Activated B cell treated with CpG ODN at 0.5 μM for 24 hours (primary cell): ENCODE results near the gene EXOC6. TPM values are rescaled to one million over a fixed set of nuclear protein-coding genes. Genes with fewer than 3 reads are reported as not detected.
A peak's percentile ranks its signal among the peaks of the same experiment; 100 is the strongest.

ENCODE experiments used
- ATAC-seq: fragments of 200-7000 bp; cut with Tn5 transposase; one replicate; pipeline ENCODE4 v1.10.0; 2021; ENCODE audit warnings: low read depth, mild to moderate bottlenecking, moderate library complexity
- CTCF ChIA-PET: fragments of 350-600 bp; sonication (Branson Sonifier 250); formaldehyde crosslinking; loops from one replicate; lab custom pipeline; 2021; ENCODE audit warnings: antibody characterized with exemption; lab: Charles Lee
- POLR2A ChIA-PET: fragments of 350-600 bp; sonication (Branson Sonifier 250); formaldehyde crosslinking; loops from one replicate; lab custom pipeline; 2021; ENCODE audit warnings: antibody characterized with exemption; lab: Charles Lee
- DNase-seq: peaks from one replicate; pipeline ENCODE4 v3.0.0; 2022
- H3K27ac Mint-ChIP-seq: one replicate; pipeline ENCODE4 v1.8.0; 2020; ENCODE audit warnings: mixed read lengths
- H3K27me3 Mint-ChIP-seq: one replicate; pipeline ENCODE4 v1.8.0; 2021; ENCODE audit warnings: mixed read lengths
- H3K36me3 Mint-ChIP-seq: one replicate; pipeline ENCODE4 v1.8.0; 2021; ENCODE audit warnings: low read depth, mixed read lengths
- H3K4me1 Mint-ChIP-seq: one replicate; pipeline ENCODE4 v1.8.0; 2021; ENCODE audit warnings: mixed read lengths
- H3K4me3 Mint-ChIP-seq: one replicate; pipeline ENCODE4 v1.8.0; 2020; ENCODE audit warnings: mild to moderate bottlenecking, mixed read lengths
- H3K9me3 Mint-ChIP-seq: one replicate; pipeline ENCODE4 v1.8.0; 2020; ENCODE audit warnings: mixed read lengths
- intact Hi-C: fragments of 100-400 bp; cut with micrococcal nuclease; formaldehyde crosslinking; loops from one replicate; pipeline ENCODE4 v1.15.1; 2024
- total RNA-seq: library from RNA; stranded (reverse); gene quantifications from 2 replicates; pipeline ENCODE4 v1.2.3, GENCODE V29; 2022
- TF ChIP-seq, protein P1 (sequence below): fragments of 200-600 bp; IDR thresholded peaks from one replicate; pipeline ENCODE4 v1.8.0; 2022; ENCODE audit warnings: antibody characterized with exemption, mild to moderate bottlenecking

The EXOC6 gene
- total RNA-seq, 1 donor from 2014 or later, result 17.3 TPM

DNA sequence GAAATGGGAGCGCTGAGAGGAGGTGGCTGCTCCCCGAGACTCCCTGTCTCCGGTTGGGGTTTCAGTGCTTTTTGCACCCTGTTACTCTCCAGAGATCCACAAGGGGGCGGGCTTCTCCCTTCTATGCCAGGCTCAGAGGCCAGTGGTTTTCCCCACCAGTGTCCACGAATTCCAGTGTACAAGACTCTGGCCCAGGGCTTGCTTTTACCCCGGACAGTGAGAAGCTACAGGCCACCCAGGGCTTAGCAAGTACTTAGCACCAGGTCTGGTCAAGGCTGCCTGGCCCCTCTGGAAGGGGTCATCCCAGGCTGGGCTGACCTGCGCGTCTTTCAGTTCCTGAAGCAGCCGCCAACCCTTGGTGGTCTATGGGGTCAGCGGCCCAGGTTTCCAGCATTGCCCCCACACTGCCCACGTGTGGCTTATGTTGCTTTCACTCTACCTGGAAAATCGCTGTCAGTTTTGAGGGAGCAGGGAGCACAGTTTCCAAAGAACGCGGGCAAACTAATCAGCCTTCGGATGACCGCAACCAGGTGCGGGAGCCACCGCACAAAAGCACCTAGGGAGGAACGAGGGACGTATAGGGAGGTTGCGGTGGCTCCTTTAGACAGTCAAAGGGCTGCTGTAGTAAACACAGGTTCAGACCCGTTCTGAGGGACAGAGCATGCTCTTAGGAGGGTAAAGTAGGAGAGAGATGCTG is 232.2 kb downstream of the EXOC6 start:
- Mint-ChIP-seq H3K36me3 (no peaks in the 10 kb centered on the region), H3K4me3 (no peak overlapping the region), H3K9me3 (no peaks in the 10 kb centered on the region), H3K27ac (no peak overlapping the region), H3K27me3 (peaks cover 51% of the 10 kb centered on the region), H3K4me1 (peaks cover 9% of the 10 kb centered on the region)
- TF ChIP-seq, protein P1, sequence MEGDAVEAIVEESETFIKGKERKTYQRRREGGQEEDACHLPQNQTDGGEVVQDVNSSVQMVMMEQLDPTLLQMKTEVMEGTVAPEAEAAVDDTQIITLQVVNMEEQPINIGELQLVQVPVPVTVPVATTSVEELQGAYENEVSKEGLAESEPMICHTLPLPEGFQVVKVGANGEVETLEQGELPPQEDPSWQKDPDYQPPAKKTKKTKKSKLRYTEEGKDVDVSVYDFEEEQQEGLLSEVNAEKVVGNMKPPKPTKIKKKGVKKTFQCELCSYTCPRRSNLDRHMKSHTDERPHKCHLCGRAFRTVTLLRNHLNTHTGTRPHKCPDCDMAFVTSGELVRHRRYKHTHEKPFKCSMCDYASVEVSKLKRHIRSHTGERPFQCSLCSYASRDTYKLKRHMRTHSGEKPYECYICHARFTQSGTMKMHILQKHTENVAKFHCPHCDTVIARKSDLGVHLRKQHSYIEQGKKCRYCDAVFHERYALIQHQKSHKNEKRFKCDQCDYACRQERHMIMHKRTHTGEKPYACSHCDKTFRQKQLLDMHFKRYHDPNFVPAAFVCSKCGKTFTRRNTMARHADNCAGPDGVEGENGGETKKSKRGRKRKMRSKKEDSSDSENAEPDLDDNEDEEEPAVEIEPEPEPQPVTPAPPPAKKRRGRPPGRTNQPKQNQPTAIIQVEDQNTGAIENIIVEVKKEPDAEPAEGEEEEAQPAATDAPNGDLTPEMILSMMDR, result no peak
- DNase-seq (no peak), ATAC-seq (peak; percentile 56)
- POLR2A ChIA-PET, result no interaction called here
- CTCF ChIA-PET, result interaction anchor here (1.2 to 2.1 kb wide), 6 partner anchors 9 to 277 kb away, joined by 3 to 8 read pairs (median 4); no protein-coding TSS in a partner anchor
- intact Hi-C loops, result loop anchor here (1.0 to 5.0 kb wide), 3 partner anchors 209 to 402 kb away; partner anchors contain the start of gene MYOF

DNA sequence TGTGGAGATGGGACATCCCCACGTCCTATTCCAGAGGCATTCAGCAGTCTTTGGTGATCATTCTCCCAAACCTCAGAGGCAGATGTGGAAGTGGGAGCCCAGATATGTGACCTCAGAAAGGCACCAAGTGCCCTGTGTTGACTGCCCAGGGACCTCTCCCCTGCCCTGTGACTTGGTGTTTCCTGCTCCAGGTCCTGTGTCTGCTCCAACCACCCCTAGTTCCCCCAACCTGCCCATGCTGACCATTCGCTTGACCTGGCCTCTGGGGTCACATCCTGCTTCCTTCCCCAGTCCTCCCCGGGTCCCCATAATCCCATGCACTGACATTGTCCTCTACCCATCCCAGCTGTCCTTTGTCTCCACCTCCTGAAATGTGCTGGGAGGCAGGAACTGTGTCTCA is 233.0 kb downstream of the EXOC6 start:
- POLR2A ChIA-PET, result no interaction called here
- peaks cover 45% of the 10 kb centered on the region for H3K27me3 Mint-ChIP-seq
- no peak overlapping the region for H3K4me3 Mint-ChIP-seq
- no peaks in the 10 kb centered on the region for H3K9me3 Mint-ChIP-seq
- no peak for DNase-seq
- no peaks in the 10 kb centered on the region for H3K36me3 Mint-ChIP-seq
- peaks cover 5% of the 10 kb centered on the region for H3K4me1 Mint-ChIP-seq
- ATAC-seq, result no peak
- H3K27ac Mint-ChIP-seq, result no peak overlapping the region
- CTCF ChIA-PET, result interaction anchor here (1.3 to 1.5 kb wide), 2 partner anchors 269 to 271 kb away, joined by 3 to 4 read pairs; no protein-coding TSS in a partner anchor
- intact Hi-C loops, result loop anchor here (5.0 kb wide), 1 partner anchor 401 kb away; the partner anchor contains the start of gene MYOF
- TF ChIP-seq, protein P1, result no peak

DNA sequence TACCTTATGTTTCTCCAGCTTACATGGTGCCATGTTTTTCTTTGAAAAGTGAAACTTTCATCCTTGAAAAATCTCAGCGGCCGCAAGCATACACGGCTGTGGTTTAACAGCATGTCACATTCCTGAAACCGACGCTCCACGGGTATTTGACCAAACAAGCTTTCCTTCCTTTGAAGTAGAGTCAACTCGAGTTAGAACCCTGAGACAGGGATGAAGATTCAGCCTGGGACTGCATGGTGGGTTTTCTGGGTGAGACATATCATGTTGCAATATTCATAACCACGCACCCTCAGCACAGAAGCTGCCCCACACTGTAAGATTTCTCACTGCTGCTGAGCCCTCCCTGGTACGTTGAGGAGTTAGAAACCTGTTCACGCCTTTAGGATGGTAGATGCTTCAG is 233.5 kb downstream of the EXOC6 start:
- DNase-seq (no peak), ATAC-seq (no peak)
- Mint-ChIP-seq H3K27ac (no peak overlapping the region), H3K27me3 (peaks cover 41% of the 10 kb centered on the region), H3K36me3 (no peaks in the 10 kb centered on the region), H3K9me3 (no peaks in the 10 kb centered on the region), H3K4me1 (peaks cover 5% of the 10 kb centered on the region), H3K4me3 (no peak overlapping the region)
- ChIA-PET POLR2A (no interaction called here), CTCF (interaction anchor here (1.3 to 1.5 kb wide), 2 partner anchors 269 to 271 kb away, joined by 3 to 4 read pairs; no protein-coding TSS in a partner anchor)
- intact Hi-C loops, result loop anchor here (5.0 kb wide), 1 partner anchor 400 kb away; the partner anchor contains the start of gene MYOF
- TF ChIP-seq, protein P1, result no peak

GRCh38 chr10:93083743-93084539 is 235.6 kb downstream of the EXOC6 start:
- ChIA-PET CTCF (no interaction called here), POLR2A (no interaction called here)
- ATAC-seq, result no peak
- TF ChIP-seq, protein P1, result no peak
- Mint-ChIP-seq H3K9me3 (no peaks in the 10 kb centered on the region), H3K27ac (no peak overlapping the region), H3K27me3 (peaks cover 38% of the 10 kb centered on the region), H3K4me3 (no peak overlapping the region), H3K4me1 (peaks cover 5% of the 10 kb centered on the region), H3K36me3 (no peaks in the 10 kb centered on the region)
- no peak for DNase-seq
- intact Hi-C loops, result loop anchor here (5.0 kb wide), 1 partner anchor 398 kb away; the partner anchor contains the start of gene MYOF
